Pancreas (tissue), 10 donors: ENCODE measurements around the gene PSME2. TPM values are rescaled to one million over a fixed set of nuclear protein-coding genes. Genes with fewer than 3 reads are reported as not detected.

Experiments
- ATAC-seq, 4 donors: fragments of 200-7000 bp; cut with Tn5 transposase; one replicate each; pipeline versions ENCODE4 v1.8.0 to v1.9.1; 2020; ENCODE audit warnings: mild to moderate bottlenecking in 4 of 4, moderate library complexity in 4 of 4
- DNase-seq, 6 donors: peaks; one replicate each; pipeline ENCODE4 v3.0.0-alpha.2; 2020
- FAIRE-seq: peaks from 2 replicates; lab custom pipeline; 2012; peaks lifted over from hg19 to GRCh38; lab: Jason Lieb, UNC
- H3K27ac ChIP-seq, 4 donors: fragments of 200-600 bp; sonication (generic); 1 replicate in 3 of 4; 2 replicates in 1 of 4; pipeline versions ENCODE4 v1.5.0 to v1.8.0; 2020
- H3K27me3 ChIP-seq, 4 donors: fragments of 200-600 bp; one replicate each; pipeline ENCODE4 v1.8.0; 2021
- H3K36me3 ChIP-seq, 3 donors: fragments of 200-600 bp; sonication (generic) in 1 of 3; one replicate each; pipeline versions ENCODE4 v1.5.0 to v1.8.0; 2020 to 2021
- H3K4me1 ChIP-seq, 3 donors: fragments of 200-600 bp; one replicate each; pipeline ENCODE4 v1.8.0; 2021
- H3K4me3 ChIP-seq, 4 donors: fragments of 200-600 bp; sonication (generic) in 2 of 4; one replicate each; pipeline versions ENCODE4 v1.5.0 to v1.8.0; 2020 to 2021
- H3K9me3 ChIP-seq, 4 donors: fragments of 200-600 bp; one replicate each; pipeline ENCODE4 v1.8.0; 2021
- WGBS, 2 donors: extraction: QIAGEN DNeasy Blood & Tissue Kit; methylation state at CpG; one replicate each; pipeline ENCODE4 v1.1.7; 2013; 5-methylcytosine and 5-hydroxymethylcytosine counted together
- intact Hi-C, 3 donors: fragments of 100-400 bp; cut with DNase I; formaldehyde crosslinking; loops; one replicate each; pipeline versions ENCODE4 v1.11.1 to v1.14.2; 2022
- polyA plus RNA-seq, 2 donors: library from polyadenylated mRNA; stranded (reverse); fragments of 200-250 nt; gene quantifications; one replicate each; pipeline ENCODE4 v1.2.3, GENCODE V29; 2013
- total RNA-seq, 6 donors: library from RNA; stranded (reverse); fragmentation: NEBNext Ultra II Directional in 4 of 6; extraction: Animal tissue kit (Norgen Biotek cat#: 25700) in 4 of 6; gene quantifications; one replicate each; pipeline versions ENCODE4 v1.2.1 to v1.2.4, GENCODE V29; 2021 to 2023
- TF ChIP-seq, protein P1 (sequence below), 4 donors: fragments of 200-600 bp; sonication (generic) in 3 of 4; IDR thresholded peaks; one replicate each; pipeline versions ENCODE4 v1.5.0 to v1.8.0; 2021; ENCODE audit warnings: antibody characterized with exemption in 4 of 4
- donor health status: healthy with polysubstance abuse.
- donor health status: DM: no; HTN: no; CAD: no; lungs with moderate emphysema.
- donor health status: DM: no; HTN: no; CAD: no.
- donor health status: control.
- donor health status: control.
- donor health status: Bipolar disorder and iron deficiency.
- donor health status: DM: yes; HTN: yes; CAD: no.
- donor health status: DM: no; HTN: no; CAD: no.
- donor health status: DM: no; HTN: no; CAD: no.
- donor health status: DM: yes; HTN: yes; CAD: no.

PSME2 gene
- total and polyA plus RNA-seq, 8 donors = 33.9 to 285 (median 77.9) TPM

DNA sequence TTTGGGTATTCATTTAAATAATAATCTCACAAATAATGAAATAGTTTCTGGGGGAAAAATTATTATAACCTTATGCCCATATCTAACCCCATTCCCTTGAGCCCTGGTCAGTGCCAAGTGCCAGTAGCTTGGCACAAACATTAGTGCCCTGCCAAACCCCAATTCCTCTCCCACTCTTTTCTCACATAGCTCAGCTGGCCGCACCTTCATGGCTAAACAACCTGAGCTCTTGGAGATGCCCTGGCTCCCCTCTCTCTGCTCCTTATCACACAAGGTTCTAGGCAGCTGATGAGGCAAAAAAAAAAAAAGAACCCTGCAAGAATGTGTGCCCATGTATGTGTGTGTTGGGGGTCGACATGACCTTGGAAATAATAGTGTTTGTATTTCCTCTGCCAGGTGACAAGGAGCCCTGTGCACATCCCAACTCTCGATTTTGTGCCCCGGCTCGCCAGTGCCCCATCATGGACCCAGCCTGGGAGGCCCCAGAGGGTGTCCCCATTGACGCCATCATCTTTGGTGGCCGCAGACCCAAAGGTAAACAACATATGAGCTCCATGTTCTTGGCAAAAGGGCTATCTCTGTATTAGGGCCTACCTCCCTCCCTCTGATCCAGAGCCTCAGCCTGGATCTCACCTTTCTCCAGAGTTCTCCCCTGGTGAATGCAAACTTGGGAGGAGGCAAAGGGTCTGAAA is 43.9 kb downstream of the PSME2 start:
- Histone ChIP-seq H3K9me3 (no peaks in the 10 kb centered on the region), H3K4me3 (no peak overlapping the region), H3K27me3 (no peaks in the 10 kb centered on the region), H3K27ac (no peak overlapping the region), H3K4me1 (peaks cover 4 to 11% (median 6%) of the 10 kb centered on the region in 3 donors), H3K36me3 (no peaks in the 10 kb centered on the region)
- 73 to 77% methylated on average over 7 of the region's 7 CpGs for WGBS, 2 donors
- no peak for FAIRE-seq
- no peak for DNase-seq
- intact Hi-C loops = no loop called here
- no peak for ATAC-seq
- TF ChIP-seq, protein P1, sequence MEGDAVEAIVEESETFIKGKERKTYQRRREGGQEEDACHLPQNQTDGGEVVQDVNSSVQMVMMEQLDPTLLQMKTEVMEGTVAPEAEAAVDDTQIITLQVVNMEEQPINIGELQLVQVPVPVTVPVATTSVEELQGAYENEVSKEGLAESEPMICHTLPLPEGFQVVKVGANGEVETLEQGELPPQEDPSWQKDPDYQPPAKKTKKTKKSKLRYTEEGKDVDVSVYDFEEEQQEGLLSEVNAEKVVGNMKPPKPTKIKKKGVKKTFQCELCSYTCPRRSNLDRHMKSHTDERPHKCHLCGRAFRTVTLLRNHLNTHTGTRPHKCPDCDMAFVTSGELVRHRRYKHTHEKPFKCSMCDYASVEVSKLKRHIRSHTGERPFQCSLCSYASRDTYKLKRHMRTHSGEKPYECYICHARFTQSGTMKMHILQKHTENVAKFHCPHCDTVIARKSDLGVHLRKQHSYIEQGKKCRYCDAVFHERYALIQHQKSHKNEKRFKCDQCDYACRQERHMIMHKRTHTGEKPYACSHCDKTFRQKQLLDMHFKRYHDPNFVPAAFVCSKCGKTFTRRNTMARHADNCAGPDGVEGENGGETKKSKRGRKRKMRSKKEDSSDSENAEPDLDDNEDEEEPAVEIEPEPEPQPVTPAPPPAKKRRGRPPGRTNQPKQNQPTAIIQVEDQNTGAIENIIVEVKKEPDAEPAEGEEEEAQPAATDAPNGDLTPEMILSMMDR (IDR thresholded peaks at IDR 0.05) = no peak

DNA sequence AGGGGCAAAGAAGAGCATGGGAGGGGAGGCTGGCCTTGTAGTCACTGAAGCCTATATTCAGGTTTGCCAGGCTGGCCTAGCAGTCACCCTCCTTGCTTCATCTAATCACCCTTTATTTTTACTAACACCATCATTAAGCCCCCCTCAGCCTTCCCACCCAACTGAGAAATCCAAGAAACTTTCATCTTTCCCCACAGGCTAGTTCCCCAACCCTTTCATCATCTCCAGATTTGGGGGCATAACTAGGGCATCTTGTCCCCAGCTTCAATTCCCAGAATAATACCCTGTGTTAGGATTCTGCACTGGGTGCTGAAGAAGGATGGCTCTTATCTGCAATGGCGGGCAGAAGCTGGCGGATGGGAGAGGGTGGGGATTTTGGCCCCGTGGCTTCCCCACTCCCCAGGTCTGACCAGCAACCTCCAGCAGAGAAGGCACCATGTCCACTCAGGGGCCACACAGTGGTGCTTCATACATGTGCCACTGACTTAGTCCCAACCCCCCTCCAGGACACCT is 45.4 kb downstream of the PSME2 start:
- Histone ChIP-seq H3K36me3 (no peaks in the 10 kb centered on the region), H3K9me3 (no peaks in the 10 kb centered on the region), H3K27me3 (no peaks in the 10 kb centered on the region), H3K27ac (no peak overlapping the region), H3K4me1 (peaks cover 4 to 11% (median 6%) of the 10 kb centered on the region in 3 donors), H3K4me3 (no peak overlapping the region)
- intact Hi-C loops = no loop called here
- DNase-seq (no peak), ATAC-seq (no peak), FAIRE-seq (no peak)
- 82 to 87% methylated on average over 3 of the region's 3 CpGs for WGBS, 2 donors
- TF ChIP-seq, protein P1 (IDR thresholded peaks at IDR 0.05) = no peak

DNA sequence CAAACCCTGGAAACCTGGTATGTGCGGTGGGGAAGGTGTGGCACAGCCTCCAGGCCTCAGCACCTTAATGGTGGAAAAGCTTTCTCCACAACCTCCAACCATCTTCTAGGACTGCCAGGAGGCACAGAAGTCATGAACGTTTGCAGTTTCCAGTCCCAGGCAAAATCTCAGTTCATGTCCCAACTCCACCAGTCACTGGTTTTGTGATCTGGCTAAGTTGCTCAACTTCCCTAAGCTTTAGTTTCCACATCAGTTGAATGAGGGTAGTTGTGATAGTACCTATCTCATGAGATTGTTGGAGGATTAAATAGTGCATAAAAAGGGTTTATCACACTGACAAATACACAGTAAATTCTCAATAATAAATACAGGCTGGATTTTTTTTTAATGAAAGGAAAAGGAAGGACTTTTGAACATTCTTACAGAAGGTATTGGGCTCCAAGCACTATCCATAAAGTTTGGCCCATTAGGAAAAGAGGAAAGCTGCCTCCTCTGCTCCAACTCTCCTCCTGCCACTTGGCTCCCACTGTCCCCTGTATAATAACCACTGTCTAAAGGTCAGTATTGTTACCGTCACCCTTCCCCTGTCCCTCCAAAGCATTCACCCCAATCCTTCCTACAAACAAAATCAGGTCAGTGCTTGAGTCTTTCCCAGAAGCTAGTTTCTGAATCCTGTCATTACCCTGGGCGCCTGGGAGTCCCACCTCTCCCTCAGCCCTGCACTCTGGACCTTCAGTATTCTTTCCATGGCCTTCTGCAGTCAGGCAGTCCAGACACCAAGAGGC is 46.0 kb downstream of the PSME2 start:
- Histone ChIP-seq H3K4me1 (peaks cover 9 to 11% (median 11%) of the 10 kb centered on the region in 3 donors), H3K36me3 (no peaks in the 10 kb centered on the region), H3K27ac (no peak overlapping the region), H3K27me3 (no peaks in the 10 kb centered on the region), H3K4me3 (no peak overlapping the region), H3K9me3 (no peaks in the 10 kb centered on the region)
- ATAC-seq = no peak
- 77 to 81% methylated on average over 4 of the region's 4 CpGs for WGBS, 2 donors
- intact Hi-C loops = no loop called here
- TF ChIP-seq, protein P1 (IDR thresholded peaks at IDR 0.05) = no peak
- FAIRE-seq = no peak
- DNase-seq = no peak

DNA sequence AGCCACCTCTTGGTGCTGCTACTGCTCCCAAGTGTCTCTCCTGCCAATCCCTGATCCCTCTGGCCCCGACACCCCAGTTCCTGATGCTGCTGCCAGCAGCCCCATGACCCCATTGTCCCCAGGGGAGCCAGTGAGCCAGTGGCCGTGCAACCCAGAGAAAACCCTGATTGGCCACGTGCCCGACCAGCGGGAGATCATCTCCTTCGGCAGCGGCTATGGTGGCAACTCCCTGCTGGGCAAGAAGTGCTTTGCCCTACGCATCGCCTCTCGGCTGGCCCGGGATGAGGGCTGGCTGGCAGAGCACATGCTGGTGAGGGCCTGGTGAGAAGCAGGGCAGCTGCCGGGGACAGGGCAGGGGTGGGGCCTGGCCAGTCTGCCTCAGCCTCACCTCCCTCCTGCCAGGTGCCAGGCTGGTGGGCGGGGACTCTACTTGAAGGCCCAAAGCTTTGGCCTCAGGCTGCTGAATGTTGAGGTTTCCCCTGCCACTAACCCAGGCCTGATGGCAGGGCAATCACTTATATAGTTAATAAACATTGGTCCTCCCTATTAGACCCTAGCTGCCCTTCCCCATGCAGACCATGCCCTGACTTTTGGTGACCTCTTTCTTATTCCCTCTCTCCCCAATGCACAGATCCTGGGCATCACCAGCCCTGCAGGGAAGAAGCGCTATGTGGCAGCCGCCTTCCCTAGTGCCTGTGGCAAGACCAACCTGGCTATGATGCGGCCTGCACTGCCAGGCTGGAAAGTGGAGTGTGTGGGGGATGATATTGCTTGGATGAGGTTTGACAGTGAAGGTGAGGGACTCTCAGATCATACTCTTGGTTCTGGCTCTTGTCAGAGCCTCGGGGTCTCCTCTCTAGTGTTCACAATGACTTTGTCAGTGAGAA is 47.2 kb downstream of the PSME2 start:
- DNase-seq (peak; percentile 84 to 98 (median 95)), FAIRE-seq (no peak), ATAC-seq (peak; percentile 82 to 89 (median 86))
- H3K4me1 ChIP-seq = peaks cover 9 to 14% (median 11%) of the 10 kb centered on the region in 3 donors
- no peaks in the 10 kb centered on the region for H3K9me3 ChIP-seq
- intact Hi-C loops = no loop called here
- WGBS, 2 donors = 40 to 48% methylated on average over 17 of the region's 17 CpGs
- no peaks in the 10 kb centered on the region for H3K27me3 ChIP-seq
- H3K36me3 ChIP-seq = no peaks in the 10 kb centered on the region
- H3K27ac ChIP-seq = peak overlapping the region; percentile 36 to 58 (median 40)
- no peak overlapping the region for H3K4me3 ChIP-seq
- TF ChIP-seq, protein P1 (IDR thresholded peaks at IDR 0.05) = no peak
